MG63 (cell line): ENCODE data around the gene NEXN. TPM values are rescaled to one million over a fixed set of nuclear protein-coding genes. Genes with fewer than 3 reads are reported as not detected.

Experiments
- DNase-seq: peaks from one replicate; pipeline ENCODE4 v3.0.0-alpha.2; 2020
- H3K27me3 ChIP-seq: fragments of 250-450 bp; sonication (Bioruptor Pico); 2 replicates; pipeline ENCODE4 v1.5.1; 2020; ENCODE audit warnings: mild to moderate bottlenecking, moderate library complexity
- H3K36me3 ChIP-seq: fragments of 250-450 bp; sonication (Bioruptor Pico); 2 replicates; pipeline ENCODE4 v1.5.1; 2020; ENCODE audit warnings: mild to moderate bottlenecking, moderate library complexity
- H3K4me3 ChIP-seq: fragments of 250-450 bp; sonication (Bioruptor Pico); 2 replicates; pipeline ENCODE4 v1.5.1; 2020; ENCODE audit warnings: mild to moderate bottlenecking, moderate library complexity
- H3K9me3 ChIP-seq: fragments of 250-450 bp; sonication (Bioruptor Pico); 2 replicates; pipeline ENCODE4 v1.5.1; 2020; ENCODE audit warnings: mild to moderate bottlenecking, moderate library complexity
- total RNA-seq: library from RNA; depleted of rRNA; stranded (reverse); fragments of >200 nt; shearing (Covaris generic); gene quantifications from 2 replicates; pipeline ENCODE4 v1.2.3, GENCODE V29; 2014; ENCODE audit warnings: low replicate concordance; rRNA removed

Gene NEXN
- 2.4 and 3.3 TPM in 2 replicates for total RNA-seq

- Histone ChIP-seq H3K4me3 (peak within 1 kb of the TSS; percentile 72), H3K9me3 (no peaks in the 10 kb centered on the region), H3K36me3 (peaks cover 15% of the 10 kb centered on the region), H3K27me3 (no peaks in the 10 kb centered on the region)
- peak; percentile 82 for DNase-seq
Observed at GRCh38 chr1:77888081-77888780, at the start of gene NEXN. NEXN (plus strand) TSS chr1:77888624; CDS start chr1:77916107, 27,483 bp downstream.

DNA sequence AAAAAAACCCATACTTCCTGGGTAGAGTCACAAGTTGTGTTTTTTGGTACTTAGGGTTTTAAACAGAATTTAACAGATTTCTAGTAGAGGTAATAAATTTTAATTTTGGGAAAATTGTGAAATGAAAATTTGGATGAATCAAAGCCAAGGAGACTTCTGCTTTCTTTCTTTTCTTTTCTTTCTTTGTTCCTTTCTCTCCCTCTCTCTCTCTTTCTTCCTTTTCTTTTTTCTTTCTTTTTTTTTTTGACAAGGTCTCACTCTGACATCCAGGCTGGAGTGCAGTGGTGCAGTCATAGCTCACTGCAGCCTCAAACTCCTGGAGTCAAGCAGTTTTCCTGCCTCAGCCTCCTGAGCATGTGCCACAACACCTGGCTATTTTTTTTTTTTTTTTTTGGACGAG lies 46.9 kb upstream of the NEXN start:
- peaks cover 3% of the 10 kb centered on the region for H3K36me3 ChIP-seq
- H3K27me3 ChIP-seq, result no peaks in the 10 kb centered on the region
- no peaks in the 10 kb centered on the region for H3K9me3 ChIP-seq
- DNase-seq, result no peak
- H3K4me3 ChIP-seq, result no peak overlapping the region

DNA sequence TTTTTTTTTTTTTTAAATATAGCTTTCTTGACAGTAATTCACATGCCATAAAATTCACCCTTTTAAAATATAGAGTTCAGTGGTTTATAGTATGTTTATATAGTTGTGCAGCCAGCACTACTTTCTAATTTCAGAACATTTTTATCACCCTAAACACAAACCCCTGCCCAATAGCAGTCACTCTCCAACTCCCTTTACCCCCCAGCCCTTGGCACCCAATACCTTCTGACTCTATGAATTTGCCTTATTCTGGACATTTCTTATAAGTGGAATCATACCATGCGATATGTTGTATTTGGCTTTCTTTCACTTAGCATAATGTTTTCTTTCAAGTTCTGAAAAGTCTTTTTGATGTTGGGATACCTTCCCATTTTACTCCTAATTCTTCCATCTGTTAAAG lies 42.5 kb upstream of the NEXN start:
- DNase-seq, result no peak
- H3K36me3 ChIP-seq, result peaks cover 3% of the 10 kb centered on the region
- no peaks in the 10 kb centered on the region for H3K27me3 ChIP-seq
- H3K4me3 ChIP-seq, result no peak overlapping the region
- H3K9me3 ChIP-seq, result no peaks in the 10 kb centered on the region

GRCh38 chr1:77846966-77847365 lies 41.5 kb upstream of the NEXN start:
- Histone ChIP-seq H3K4me3 (no peak overlapping the region), H3K9me3 (no peaks in the 10 kb centered on the region), H3K36me3 (peaks cover 3% of the 10 kb centered on the region), H3K27me3 (no peaks in the 10 kb centered on the region)
- DNase-seq, result no peak

- Histone ChIP-seq H3K9me3 (no peaks in the 10 kb centered on the region), H3K36me3 (peaks cover 3% of the 10 kb centered on the region), H3K4me3 (no peak overlapping the region), H3K27me3 (no peaks in the 10 kb centered on the region)
- DNase-seq, result no peak
Observed at GRCh38 chr1:77847621-77848080, 40.8 kb upstream of the NEXN start.

DNA sequence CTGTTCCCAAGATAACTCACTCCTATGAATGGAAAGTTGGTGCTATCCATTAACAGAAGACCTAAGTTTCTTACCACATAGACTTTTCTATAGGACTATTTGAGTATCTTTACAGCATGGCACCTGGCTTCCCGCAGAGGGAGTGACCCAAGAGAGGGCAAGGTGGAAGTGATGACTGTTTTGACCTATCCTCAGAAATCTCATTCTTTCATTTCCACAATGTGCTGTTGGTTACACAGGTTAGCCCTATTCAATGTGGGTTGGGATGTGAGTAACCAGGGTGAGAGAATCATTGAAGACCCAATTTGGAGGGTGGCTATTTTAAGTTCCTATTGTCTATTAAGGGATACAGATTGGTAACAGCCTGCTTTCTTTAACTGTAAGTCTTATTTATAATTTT lies 38.3 kb upstream of the NEXN start:
- Histone ChIP-seq H3K36me3 (no peaks in the 10 kb centered on the region; the same call in 1 of the 2 replicates), H3K9me3 (peaks cover 1% of the 10 kb centered on the region; the same call in 1 of the 2 replicates), H3K27me3 (no peaks in the 10 kb centered on the region), H3K4me3 (no peak overlapping the region)
- DNase-seq, result no peak

GRCh38 chr1:77857552-77857951 lies 30.9 kb upstream of the NEXN start:
- Histone ChIP-seq H3K27me3 (no peaks in the 10 kb centered on the region), H3K9me3 (peaks cover 5% of the 10 kb centered on the region), H3K36me3 (no peaks in the 10 kb centered on the region; the same call in 1 of the 2 replicates), H3K4me3 (no peak overlapping the region)
- DNase-seq, result no peak

GRCh38 chr1:77858725-77859124 lies 29.7 kb upstream of the NEXN start:
- peaks cover 5% of the 10 kb centered on the region for H3K9me3 ChIP-seq
- H3K36me3 ChIP-seq, result no peaks in the 10 kb centered on the region; the same call in 1 of the 2 replicates
- H3K27me3 ChIP-seq, result no peaks in the 10 kb centered on the region
- H3K4me3 ChIP-seq, result no peak overlapping the region
- no peak for DNase-seq

DNA sequence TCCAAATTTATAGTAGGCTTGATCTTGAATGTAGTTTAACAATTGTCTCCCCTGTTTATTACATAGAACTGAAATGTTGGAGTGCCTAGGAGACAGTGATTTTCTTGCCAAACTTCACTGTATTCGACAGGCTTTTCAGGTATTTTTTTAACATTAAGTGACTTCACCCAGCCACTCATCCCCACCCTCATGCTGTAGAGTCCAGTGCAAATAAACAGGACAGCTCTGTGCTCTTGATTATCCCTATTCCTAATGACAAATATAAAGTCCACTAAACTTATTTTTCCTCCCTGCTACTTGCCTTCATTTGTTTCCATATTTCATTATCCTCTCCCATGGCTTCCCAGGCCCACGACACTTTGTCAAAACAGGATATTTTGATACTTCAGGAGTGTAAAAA lies 29.2 kb upstream of the NEXN start:
- Histone ChIP-seq H3K27me3 (no peaks in the 10 kb centered on the region), H3K4me3 (no peak overlapping the region), H3K36me3 (no peaks in the 10 kb centered on the region; the same call in 1 of the 2 replicates), H3K9me3 (peaks cover 5% of the 10 kb centered on the region)
- DNase-seq, result no peak

- no peak for DNase-seq
- H3K27me3 ChIP-seq, result no peaks in the 10 kb centered on the region
Observed at GRCh38 chr1:77866296-77866695, 22.1 kb upstream of the NEXN start.

DNA sequence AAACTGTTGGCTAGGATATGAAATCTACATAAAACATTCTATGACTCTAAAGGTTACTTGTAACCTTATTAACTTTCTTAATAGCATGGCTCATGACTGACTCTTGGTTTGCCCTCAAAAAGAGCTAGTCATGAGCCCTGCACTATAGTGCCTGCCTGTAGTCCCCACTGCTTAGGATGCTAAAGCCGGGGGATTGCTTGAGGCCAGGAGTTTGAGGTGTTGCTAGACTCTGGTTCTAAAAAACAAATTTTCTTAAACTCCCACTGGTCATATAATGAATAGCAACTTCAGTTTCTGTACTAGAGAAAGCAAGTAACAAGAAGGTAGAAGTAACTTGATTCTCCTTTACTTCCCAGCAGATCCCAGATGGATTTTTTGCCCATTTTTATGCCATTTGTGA lies 15.8 kb upstream of the NEXN start:
- no peaks in the 10 kb centered on the region for H3K27me3 ChIP-seq
- no peaks in the 10 kb centered on the region for H3K9me3 ChIP-seq
- DNase-seq, result no peak
- no peak overlapping the region for H3K4me3 ChIP-seq
- peaks cover 11% of the 10 kb centered on the region for H3K36me3 ChIP-seq

More at GRCh38 chr1:77866296-77866695, 22.1 kb upstream of the NEXN start:
- H3K4me3 ChIP-seq, result no peak overlapping the region
- H3K9me3 ChIP-seq, result no peaks in the 10 kb centered on the region
- H3K36me3 ChIP-seq, result no peaks in the 10 kb centered on the region; the same call in 1 of the 2 replicates

DNA sequence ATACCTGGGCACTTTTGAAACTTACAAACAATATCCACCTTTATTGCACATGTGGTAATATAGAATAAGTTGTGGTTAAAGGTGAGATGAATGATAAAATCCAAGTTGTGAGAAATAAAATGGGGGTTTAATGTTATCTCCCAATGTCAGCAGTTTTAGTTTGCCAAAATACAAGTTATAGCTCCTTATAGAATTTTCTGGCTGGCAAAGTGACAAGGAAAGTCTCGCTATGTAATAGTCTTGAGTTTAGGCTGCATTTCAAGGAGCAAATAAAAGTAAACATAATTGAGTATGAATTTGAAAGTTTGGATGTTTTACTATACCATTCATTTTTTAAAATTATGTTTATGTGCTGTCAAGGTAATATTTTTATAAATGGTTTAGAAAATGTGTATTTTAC lies 15.0 kb upstream of the NEXN start:
- Histone ChIP-seq H3K9me3 (no peaks in the 10 kb centered on the region), H3K27me3 (no peaks in the 10 kb centered on the region), H3K4me3 (no peak overlapping the region), H3K36me3 (peaks cover 14% of the 10 kb centered on the region)
- no peak for DNase-seq

- H3K4me3 ChIP-seq, result no peak overlapping the region
- peak; percentile 30 for DNase-seq
- no peaks in the 10 kb centered on the region for H3K9me3 ChIP-seq
- H3K27me3 ChIP-seq, result no peaks in the 10 kb centered on the region
- H3K36me3 ChIP-seq, result peaks cover 14% of the 10 kb centered on the region
Observed at GRCh38 chr1:77874804-77875445, 13.5 kb upstream of the NEXN start.

DNA sequence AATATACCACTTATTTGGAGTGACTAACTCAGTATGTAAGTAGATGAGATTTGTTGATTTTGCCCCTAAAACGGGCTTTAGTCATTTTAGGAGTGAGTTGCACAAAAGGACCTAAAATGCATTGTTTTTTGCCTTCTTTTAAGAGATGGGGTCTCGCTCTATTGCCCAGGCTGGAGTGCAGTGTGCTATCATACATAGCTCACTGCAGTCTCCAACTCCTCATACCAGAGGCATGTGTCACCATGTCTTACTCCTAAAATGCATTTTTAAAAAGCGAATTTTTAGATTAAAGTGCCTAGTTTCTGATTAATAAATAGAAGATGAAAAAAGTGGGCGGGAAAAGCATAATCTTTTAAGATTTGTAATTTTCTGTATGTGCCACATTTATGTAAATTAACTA lies 11.5 kb upstream of the NEXN start:
- peak; percentile 21 for DNase-seq
- peaks cover 14% of the 10 kb centered on the region for H3K36me3 ChIP-seq
- 0 out of 2 replicates have a peak, but pooled peaks cover under 1% of the 10 kb centered on the region for H3K9me3 ChIP-seq
- H3K4me3 ChIP-seq, result no peak overlapping the region
- H3K27me3 ChIP-seq, result no peaks in the 10 kb centered on the region

DNA sequence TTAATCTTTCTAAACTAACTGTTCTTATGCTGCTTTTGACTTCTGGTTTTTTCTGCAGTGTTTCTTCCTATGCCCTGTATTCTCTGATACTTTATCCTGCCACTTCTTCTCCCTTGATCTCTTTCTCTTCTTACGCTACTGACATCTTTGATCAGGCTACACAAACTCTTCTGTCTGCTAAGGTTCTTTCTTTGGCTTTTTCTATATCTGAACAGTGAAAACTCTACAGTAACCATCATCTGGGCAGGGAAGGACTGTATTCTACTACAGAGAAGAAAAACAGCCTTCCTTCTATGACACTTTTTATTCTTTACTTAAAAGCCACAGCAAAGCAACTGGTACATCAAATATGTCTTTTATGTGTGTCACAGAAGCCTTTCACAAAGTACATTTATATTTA lies 7.4 kb upstream of the NEXN start:
- no peak for DNase-seq
- 0 out of 2 replicates have a peak, but pooled peaks cover 3% of the 10 kb centered on the region for H3K9me3 ChIP-seq
- H3K36me3 ChIP-seq, result peaks cover 11% of the 10 kb centered on the region
- H3K4me3 ChIP-seq, result no peak overlapping the region
- no peaks in the 10 kb centered on the region for H3K27me3 ChIP-seq

GRCh38 chr1:77882411-77882810 lies 6.0 kb upstream of the NEXN start:
- Histone ChIP-seq H3K4me3 (no peak overlapping the region), H3K36me3 (peaks cover 10% of the 10 kb centered on the region), H3K9me3 (0 out of 2 replicates have a peak, but pooled peaks cover 3% of the 10 kb centered on the region), H3K27me3 (no peaks in the 10 kb centered on the region)
- DNase-seq, result no peak

DNA sequence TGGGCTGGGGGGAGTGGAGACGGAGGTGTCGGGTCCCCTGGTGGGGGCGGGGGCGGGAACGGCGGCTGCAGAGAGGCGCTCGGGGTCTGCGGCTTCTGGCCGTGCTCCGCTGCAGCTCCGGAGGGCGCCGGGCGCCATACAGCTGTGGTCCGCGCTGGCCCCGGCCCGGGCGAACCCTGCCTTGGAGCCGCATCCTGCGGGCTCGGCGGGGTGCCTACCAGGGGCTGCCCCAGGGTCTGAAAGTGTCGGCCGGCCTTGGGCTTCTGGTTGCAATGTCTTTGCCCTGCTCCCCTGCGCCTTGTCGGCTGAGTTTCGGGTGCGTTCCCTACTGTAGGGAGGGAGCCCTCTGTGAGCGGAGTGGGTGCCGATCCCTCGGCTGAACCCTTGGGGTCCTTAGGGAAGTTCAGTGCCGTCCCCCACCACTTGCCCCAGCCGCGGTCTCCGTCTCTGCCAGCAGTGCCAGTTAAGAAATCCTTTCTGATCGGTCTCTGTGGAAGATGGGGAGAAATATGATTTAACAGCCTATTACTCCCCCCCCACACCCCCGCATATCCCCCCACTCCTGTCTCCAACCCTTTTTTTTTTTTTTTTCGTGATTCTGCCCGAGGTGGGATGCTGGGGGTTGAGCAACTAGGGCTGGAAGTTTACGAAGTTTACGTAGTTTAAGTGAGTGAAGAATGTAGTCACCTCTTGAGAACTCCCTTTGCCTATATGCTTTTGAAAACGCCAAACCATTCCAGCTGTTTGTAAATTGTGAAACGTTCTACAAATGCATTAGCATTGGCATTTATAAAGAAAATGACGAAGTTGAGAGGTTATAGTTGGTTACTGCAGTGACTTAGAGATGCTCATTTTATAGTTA lies 588 bp downstream of the NEXN start:
- Histone ChIP-seq H3K4me3 (peak overlapping the region; percentile 72), H3K36me3 (peaks cover 21% of the 10 kb centered on the region), H3K9me3 (no peaks in the 10 kb centered on the region), H3K27me3 (no peaks in the 10 kb centered on the region)
- DNase-seq, result peak; percentile 54
